Amniotic stem cell (primary cell): ENCODE data around the gene UFL1.
"Not testable (repeated sequence)": the region's sequence is repeated elsewhere in the genome, so short reads cannot be mapped to it uniquely, and the experiment has no call there.

Source experiments
- DNase-seq: peaks from one replicate; lab custom pipeline; 2025; lab: John Stamatoyannopoulos, UW

The UFL1 gene

DNA sequence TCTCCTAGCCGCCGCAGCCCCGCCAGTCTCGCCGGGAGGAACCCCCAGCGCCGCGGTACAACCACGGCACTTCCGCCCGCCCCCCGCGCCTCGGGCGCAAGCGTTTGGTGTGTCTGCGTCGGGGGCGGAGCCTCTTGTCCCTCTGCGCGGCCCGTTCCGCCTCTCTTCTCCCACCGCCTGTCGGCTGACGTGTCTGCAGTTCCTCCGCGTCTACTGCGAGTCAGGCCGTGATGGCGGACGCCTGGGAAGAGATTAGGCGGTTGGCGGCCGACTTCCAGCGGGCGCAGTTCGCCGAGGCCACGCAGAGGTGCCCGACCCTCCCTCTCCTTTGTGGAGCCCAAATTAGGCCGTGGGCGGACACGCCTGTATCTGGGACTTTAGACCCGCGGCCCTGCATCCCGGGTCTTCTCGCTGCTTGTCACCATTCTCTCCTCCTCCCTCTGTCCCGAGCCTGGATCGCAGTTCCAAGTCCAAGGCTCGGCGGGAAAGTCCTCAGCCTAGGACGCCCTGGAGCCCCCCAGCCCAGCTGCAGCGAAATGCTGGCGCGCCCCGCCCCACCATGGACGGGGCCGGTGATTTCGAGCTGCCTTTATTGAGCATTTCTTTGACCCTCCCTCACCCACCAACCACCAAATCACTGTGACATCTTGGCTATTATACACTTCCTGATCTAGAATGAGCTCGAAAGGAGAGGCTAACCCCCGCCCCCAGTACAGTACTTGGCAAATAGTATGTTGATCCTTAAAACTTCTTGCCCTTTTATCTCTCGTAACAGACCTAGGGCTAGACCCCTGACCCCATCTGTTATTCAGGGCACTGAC is at the start of gene UFL1:
Gene UFL1 (plus strand): TSS at position 163 of the 821 bp plus-strand sequence. CDS start 68 bp downstream, at position 231.
- peak; percentile 94 for DNase-seq

DNA sequence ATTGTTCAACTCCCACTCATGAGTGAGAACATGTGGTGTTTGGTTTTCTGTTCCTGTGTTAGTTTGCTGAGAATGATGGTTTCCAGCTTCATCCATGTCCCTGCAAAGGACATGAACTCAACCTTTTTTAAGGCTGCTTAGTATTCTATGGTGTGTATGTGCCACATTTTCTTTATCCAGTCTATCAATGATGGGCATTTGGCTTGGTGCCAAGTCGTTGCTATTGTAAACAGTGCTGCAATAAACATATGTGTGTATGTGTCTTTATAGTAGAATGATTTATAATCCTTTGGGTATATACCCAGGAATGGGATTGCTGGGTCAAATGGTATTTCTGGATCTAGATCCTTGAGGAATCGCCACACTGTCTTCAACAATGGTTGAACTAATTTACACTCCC is 49.3 kb upstream of the UFL1 start:
- not testable (repeated sequence) for DNase-seq

- no peak for DNase-seq
These were observed 42.9 kb upstream of the UFL1 start for GRCh38 chr6:96478695-96479094.

DNA sequence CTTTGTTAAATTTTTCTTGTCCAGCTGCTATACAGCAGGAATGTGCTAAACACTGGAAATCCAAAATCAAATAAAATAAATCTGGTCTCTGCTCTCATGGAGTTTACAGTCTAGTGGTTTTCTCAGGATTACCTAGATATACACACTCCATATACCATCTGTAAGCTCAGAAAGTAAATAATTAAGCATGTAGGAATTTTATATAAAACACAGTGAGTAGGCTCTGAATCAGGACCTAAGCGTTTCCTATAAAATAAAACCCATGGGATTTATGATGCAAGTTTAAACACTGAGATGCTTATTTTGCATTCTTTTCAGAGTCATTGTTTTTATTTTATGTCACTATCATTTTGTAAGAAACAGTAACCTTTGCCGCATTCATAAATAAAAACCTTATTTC is 29.7 kb upstream of the UFL1 start:
- DNase-seq: no peak

GRCh38 chr6:96499781-96500180 is 21.8 kb upstream of the UFL1 start:
- no peak for DNase-seq

GRCh38 chr6:96502915-96503314 is 18.7 kb upstream of the UFL1 start:
- DNase-seq: no peak

DNA sequence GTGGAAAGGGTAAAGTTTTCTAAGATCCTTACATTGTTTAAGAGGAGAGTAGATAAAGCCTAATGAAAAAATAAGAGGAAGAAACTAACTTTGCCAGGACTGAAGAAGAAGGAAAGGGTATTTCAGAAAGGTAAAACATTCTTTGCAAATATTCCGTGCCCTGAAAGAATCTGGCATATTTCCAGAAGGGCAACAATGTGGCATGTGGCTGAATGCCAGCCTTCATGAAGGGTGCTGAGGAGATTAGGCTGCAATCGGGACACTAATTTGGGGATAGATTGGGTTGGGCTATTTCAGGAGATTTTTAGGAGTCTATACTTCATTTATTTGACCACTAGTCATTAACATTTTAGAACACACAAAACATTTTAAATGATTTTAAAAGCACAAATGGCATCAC is 16.2 kb upstream of the UFL1 start:
- no peak for DNase-seq

- DNase-seq: no peak
These were observed 12.3 kb upstream of the UFL1 start for GRCh38 chr6:96509281-96509680.

- no peak for DNase-seq
These were observed 1.2 kb upstream of the UFL1 start for GRCh38 chr6:96520171-96521115.

DNA sequence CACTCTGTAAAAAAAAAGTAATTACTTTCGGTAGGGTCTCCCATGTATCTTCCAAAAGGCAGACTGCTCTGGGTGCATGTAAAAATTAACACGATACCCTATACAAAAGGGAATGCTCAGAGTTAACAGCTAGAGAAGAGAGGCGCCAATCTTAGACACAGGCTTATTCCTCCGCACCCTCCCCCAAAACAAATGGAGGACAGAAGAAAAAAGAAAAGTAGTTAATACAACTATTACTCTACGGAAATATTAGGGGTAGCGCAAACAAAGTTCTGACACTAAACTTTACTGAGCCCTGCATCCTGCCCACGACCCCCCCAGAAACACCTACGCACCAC is 331 bp upstream of the UFL1 start:
- DNase-seq: no peak

DNA sequence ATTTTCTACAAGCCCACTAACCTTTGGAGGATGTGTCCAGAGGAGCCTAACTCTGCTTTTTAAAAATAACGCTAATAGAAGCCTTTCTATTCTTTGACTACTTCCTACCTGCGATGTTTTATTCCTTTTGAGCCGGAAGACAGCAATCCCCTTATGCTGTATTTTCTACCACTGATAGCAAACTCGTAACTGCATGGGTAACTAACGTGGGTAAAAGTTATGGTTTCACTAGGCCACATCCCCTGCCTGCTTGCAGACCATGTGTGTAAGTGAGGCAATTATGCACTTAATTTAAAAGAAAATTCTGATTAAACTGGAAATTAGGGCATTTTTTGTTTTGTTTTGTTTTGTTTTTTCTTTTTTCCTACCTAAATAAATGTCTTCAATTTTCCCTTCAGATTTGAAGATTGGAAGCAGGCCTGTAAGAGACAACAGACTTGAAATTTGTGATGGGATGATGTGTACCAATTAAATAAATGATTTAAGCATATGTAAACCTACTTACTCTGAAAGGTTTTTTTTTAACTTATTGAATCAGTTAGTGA is 931 bp downstream of the UFL1 start:
- no peak for DNase-seq

DNA sequence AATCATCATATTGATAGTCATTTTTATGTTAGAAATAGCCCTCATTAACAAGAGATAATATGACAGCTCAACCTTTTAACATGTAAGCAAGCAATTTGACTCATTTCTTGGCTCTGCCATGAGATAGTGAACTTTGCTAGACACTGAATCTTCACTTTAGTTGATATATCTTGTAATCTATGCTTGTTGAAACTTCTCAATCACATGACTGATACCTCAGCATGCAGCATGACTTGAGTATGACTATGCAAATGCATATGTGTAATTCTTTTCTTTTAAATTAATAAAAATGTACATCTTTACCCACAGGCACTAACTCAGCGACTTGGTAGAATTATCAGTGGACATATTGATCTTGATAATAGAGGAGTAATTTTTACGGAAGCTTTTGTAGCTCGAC is 6.6 kb downstream of the UFL1 start:
- no peak for DNase-seq

- no peak for DNase-seq
These were observed 10.8 kb downstream of the UFL1 start for GRCh38 chr6:96532399-96532798.

- DNase-seq: no peak
These were observed 16.1 kb downstream of the UFL1 start for GRCh38 chr6:96537726-96538125.

DNA sequence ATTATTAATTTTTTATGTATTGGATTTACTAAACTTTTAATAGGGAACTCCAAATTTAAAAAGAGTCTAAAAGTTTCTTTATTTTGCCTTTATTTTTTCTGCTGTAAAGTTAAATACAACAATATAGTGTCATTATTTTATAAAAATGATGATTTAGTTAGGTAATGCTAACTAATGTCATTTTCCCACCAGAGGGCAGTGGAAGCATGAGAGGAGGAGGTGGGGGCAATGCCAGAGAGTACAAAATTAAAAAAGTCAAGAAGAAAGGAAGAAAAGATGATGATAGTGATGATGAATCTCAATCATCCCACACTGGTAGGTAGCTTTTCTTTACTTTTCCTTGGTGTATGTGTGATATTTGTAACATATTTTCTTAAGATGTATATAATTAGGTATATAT is 21.1 kb downstream of the UFL1 start:
- no peak for DNase-seq

DNA sequence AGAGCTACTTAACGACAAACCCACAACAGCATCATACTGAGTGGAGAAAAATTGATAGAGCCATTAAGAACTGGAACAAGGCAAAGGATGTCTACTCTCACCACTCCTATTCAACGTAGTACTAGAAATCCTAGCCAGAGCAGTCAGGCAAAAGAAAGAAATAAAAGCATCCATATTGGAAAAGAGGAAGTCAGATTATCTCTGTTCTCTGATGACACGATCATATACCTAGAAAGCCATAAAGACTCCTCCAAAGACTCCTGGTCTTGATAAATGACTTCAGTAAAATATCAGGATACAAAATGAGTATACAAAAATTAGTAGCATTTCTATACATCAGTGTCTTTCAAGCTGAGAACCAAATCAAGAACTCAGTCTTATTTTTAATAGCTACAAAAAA is 24.3 kb downstream of the UFL1 start:
- no peak for DNase-seq

GRCh38 chr6:96547654-96548053 is 26.0 kb downstream of the UFL1 start:
- no peak for DNase-seq

- DNase-seq: no peak
These were observed 33.0 kb downstream of the UFL1 start for GRCh38 chr6:96554558-96554957.

DNA sequence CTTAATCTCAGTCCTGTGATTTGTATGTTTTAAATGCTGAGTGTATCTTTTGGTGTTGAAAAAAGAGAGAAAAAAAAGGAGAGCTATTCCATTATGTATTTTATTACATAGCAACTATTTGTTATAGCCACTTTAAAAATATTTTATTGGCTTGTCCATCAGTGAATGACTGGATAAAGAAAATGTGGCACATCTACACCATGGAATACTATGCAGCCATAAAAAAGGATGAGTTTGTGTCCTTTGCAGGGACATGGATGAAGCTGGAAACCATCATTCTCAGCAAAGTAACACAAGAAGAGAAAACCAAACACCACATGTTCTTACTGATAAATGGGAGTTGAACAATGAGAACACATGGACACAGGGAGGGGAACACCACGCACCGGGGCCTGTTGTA is 38.1 kb downstream of the UFL1 start:
- not testable (repeated sequence) for DNase-seq

GRCh38 chr6:96562886-96563285 is 41.3 kb downstream of the UFL1 start, which contains the start of gene FHL5:
Gene FHL5, plus strand, starts transcription at chr6:96563128. Its CDS starts 40,486 bp downstream, at chr6:96603614.
- DNase-seq: no peak

- no peak for DNase-seq
These were observed 42.2 kb downstream of the UFL1 start for GRCh38 chr6:96563853-96564252.

GRCh38 chr6:96570053-96570452 is 48.4 kb downstream of the UFL1 start:
- DNase-seq: no peak

GRCh38 chr6:96571551-96571950 is 49.9 kb downstream of the UFL1 start:
- no peak for DNase-seq
